ENCODE data around the gene AKT1.

The AKT1 gene

GRCh38 chr14:104786726-104787675 is 8.5 kb downstream of the AKT1 start:
- in situ Hi-C loops (cut with MboI; ENCODE audit: low sequenced_read_pairs): no loop called here

- in situ Hi-C loops (cut with MboI; ENCODE audit: low sequenced_read_pairs): no loop called here
These were observed 9.4 kb downstream of the AKT1 start for GRCh38 chr14:104786091-104786586.

DNA sequence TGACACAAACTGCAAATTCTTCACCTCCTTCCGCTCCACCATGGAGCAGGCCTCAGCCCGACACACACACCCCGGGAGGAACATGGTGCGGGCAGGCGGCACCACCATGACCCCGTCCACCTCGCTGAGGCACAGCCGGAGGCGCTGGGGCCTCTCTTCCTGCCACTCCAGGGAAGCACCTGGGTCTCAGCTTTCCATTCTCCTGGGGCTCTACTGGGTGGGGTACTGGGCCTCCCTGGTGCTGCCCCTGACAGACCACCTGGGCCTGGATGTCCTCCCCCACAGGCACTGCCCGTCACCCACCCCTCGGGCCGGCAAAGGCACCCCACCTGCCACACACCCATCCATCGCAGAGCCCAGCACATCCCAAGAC is 9.9 kb downstream of the AKT1 start:
- in situ Hi-C loops (cut with MboI; ENCODE audit: low sequenced_read_pairs): no loop called here

DNA sequence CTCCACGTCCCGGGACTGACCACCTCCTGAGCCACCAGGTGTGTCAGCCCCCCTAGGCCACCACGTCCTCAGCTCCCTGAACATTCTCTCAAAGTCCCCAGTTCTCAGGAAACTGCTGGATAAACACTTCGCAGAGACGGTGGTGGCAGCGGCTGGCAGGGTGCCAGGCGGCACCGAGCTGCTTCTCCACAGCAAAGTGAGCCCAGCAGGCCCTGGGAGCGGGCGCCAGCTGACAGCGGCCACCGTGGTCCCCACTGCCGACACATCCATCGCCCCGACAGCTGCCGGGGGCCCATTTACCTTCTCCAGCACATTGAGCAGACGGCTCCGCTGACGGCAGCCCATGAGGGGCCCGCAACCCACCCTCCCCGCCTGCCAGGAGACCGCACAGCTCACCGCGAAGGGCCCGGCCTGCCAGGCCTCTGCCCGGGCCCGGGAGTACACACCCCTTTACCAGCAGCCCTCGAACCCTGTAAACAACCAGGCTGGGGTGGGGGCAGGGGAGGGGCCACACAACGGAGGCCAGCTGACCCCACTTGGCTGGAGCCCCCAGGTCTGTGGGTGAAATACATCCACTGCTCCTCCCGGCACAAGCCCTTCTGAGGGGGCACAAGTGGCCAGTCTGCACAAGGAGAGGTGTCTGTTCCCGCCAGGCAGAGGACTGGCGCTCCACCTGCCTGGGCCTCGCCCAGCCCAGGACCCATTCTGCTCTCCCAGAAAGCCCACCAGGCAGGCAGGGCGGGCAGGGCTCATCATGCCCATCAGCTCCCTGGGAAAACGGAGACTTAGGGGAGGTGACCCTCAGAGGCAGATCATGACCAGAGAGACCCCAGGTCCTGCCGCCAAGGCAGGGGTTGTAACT is 10.5 kb downstream of the AKT1 start:
- in situ Hi-C loops (cut with MboI; ENCODE audit: low sequenced_read_pairs): no loop called here

DNA sequence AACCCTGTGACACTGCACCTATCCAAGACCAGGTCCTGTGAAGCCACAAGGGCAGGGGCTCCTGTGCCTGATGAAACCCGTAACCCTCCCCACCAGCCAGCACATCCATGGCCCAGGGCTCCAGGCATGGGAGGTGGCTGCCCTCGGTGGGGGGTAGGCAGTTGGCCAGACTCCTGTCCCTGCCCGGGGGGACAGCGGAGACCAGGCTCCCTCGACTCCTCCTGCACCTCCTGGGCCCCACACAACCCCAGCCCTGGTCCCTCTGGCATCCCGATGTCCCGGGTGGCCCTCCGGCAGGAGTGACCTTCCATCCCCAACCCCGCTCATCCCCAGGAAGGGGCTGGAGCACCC is 11.4 kb downstream of the AKT1 start:
- in situ Hi-C loops (cut with MboI; ENCODE audit: low sequenced_read_pairs): no loop called here

GRCh38 chr14:104783484-104784217 is 11.9 kb downstream of the AKT1 start:
- in situ Hi-C loops (cut with MboI; ENCODE audit: low sequenced_read_pairs): no loop called here

- in situ Hi-C loops (cut with MboI; ENCODE audit: low sequenced_read_pairs): no loop called here
These were observed 12.8 kb downstream of the AKT1 start for GRCh38 chr14:104782808-104783139.

GRCh38 chr14:104782086-104782807 is 13.3 kb downstream of the AKT1 start:
- in situ Hi-C loops (cut with MboI; ENCODE audit: low sequenced_read_pairs): no loop called here

- in situ Hi-C loops (cut with MboI; ENCODE audit: low sequenced_read_pairs): no loop called here
These were observed 14.1 kb downstream of the AKT1 start for GRCh38 chr14:104781271-104782077.

DNA sequence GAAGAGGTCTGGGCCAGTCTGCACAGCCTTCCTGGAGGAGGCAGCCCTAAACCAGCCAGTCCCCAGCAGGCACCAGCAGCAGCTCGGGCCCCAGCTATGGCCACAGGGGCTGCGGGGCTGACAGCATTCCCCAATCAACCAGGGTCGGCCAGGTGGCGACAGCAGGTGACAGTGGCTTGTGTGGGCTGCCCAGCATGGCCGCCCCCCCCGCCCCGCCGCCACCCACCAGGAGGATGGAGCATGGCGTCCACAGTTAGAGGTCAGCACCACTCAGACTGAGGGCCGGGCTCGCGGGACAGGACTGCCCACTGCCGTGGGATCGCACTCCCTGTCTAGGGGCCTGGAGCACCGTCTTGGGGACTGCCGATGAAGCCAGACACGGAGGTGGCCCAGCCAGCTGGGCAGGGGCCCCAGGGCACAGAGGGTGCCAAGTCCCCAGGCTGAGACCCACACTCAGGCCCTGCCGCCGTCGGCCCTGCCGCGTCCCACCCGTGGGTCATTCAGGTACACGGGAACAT is 15.0 kb downstream of the AKT1 start:
- in situ Hi-C loops (cut with MboI; ENCODE audit: low sequenced_read_pairs): no loop called here

- in situ Hi-C loops (cut with MboI; ENCODE audit: low sequenced_read_pairs): no loop called here
These were observed 15.6 kb downstream of the AKT1 start for GRCh38 chr14:104779776-104780512.

- in situ Hi-C loops (cut with MboI; ENCODE audit: low sequenced_read_pairs): no loop called here
These were observed 16.7 kb downstream of the AKT1 start for GRCh38 chr14:104778694-104779331.

DNA sequence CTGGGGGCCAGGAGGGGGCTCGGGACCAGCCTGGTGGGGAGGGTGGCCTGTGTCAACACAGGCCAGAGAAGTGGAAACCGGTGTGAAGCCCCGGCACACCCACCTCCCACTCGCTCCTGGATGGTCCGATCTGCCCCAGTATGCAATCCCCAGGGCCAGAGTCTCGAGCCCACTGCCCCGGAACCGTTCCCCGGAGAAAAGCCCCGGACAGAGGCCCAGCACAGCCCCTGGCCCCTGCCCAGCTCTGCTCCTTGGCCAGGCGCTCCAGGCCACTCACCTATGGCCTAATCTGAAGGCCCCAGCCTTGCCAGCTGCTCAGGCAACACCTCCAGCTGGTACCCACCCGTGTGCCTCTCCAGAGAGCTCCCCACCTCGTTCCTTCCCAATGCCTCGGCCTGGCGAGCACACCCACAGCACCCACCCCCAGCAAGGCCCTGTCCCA is 17.7 kb downstream of the AKT1 start:
- in situ Hi-C loops (cut with MboI; ENCODE audit: low sequenced_read_pairs): no loop called here

- in situ Hi-C loops (cut with MboI; ENCODE audit: low sequenced_read_pairs): no loop called here
These were observed 18.4 kb downstream of the AKT1 start for GRCh38 chr14:104776961-104777807.

DNA sequence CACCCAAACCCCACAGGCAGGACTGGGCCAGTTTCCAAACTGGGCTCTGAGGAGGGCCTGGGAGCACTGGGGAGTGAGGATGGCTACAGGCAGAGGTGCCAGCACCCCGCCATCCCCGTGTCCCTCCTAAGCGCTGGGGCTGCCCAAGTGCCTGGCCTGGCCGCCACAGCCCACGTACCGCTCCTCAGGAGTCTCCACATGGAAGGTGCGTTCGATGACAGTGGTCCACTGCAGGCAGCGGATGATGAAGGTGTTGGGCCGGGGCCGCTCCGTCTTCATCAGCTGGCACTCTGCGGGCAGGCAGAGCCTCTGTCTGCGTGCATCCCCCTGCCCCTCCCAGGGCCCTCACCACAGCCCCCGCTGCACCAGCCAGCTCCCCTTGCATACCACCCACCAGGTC is 19.1 kb downstream of the AKT1 start:
- in situ Hi-C loops (cut with MboI; ENCODE audit: low sequenced_read_pairs): no loop called here

DNA sequence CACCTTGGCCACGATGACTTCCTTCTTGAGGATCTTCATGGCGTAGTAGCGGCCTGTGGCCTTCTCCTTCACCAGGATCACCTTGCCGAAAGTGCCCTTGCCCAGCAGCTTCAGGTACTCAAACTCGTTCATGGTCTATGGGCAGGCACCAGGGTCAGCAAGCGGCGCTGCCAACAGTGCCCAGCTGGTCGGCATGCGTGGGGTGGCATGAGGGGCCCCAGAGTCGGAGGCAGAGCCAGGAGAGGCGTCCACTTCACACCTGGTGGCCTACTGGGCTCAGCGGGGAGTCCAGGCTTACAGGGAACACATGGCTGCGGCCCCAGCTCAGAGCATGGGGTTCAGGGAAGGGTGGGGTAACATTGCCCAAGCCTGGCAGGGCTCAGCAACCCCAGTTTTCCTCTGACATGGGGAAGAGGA is 20.5 kb downstream of the AKT1 start:
- in situ Hi-C loops (cut with MboI; ENCODE audit: low sequenced_read_pairs): no loop called here

DNA sequence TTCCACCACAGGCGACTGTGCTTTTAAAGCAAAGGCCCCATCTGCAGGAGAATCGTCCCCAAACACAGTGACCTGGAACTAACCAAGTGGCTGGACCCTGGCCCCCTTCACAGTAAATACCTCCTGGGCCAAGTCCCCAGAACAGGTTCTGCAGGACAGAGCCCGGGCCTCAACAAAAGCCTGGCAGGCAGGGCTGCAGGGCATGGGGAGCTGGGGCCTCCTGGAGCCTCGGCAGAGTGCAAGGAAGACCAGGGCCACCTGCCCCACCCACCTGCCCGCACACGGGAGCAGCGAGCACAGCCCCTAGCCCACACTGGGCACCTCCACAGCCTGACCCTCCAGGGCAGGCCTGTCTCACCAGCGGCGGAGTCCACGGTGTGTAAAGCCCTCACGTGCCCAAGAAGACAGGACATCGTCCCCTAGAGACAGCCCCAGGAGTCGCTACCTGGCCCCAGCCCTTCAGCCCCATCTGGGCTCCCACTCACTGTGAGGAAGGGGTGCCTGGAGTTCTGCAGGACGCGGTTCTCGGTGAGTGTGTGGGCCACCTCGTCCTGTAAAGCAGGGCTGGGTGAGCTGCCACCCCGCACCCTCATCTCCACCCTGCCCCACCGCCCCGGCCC is 21.0 kb downstream of the AKT1 start:
- in situ Hi-C loops (cut with MboI; ENCODE audit: low sequenced_read_pairs): no loop called here

Measured in hTERT RPE-1 (cell line).